ENCODE results near the gene VSIG10.

The VSIG10 gene

GRCh38 chr12:118017926-118018325 lies 85.9 kb downstream of the VSIG10 start:
- H3K27me3 Mint-ChIP-seq (ENCODE audit: low read depth, poor library complexity): peaks cover 8% of the 10 kb centered on the region
- TF ChIP-seq CTCF (IDR thresholded peaks at IDR 0.05): no peak
- peaks cover 73% of the 10 kb centered on the region for H3K4me1 Mint-ChIP-seq
- DNase-seq: no peak
- H3K9me3 Mint-ChIP-seq: no peaks in the 10 kb centered on the region
- no peak overlapping the region for H3K27ac Mint-ChIP-seq
- H3K36me3 Mint-ChIP-seq (ENCODE audit: low read depth): peaks cover 41% of the 10 kb centered on the region
- peak overlapping the region; percentile 94 for H3K4me3 Mint-ChIP-seq

GRCh38 chr12:118016424-118017264 lies 87.2 kb downstream of the VSIG10 start, which contains the start of gene RFC5:
RFC5 (plus strand) TSS chr12:118016703; CDS start chr12:118016828, 125 bp downstream.
- no peaks in the 10 kb centered on the region for H3K9me3 Mint-ChIP-seq
- TF ChIP-seq CTCF (IDR thresholded peaks at IDR 0.05): no peak
- peaks cover 8% of the 10 kb centered on the region for H3K27me3 Mint-ChIP-seq (ENCODE audit: low read depth, poor library complexity)
- H3K4me1 Mint-ChIP-seq: peaks cover 60% of the 10 kb centered on the region
- peak within 1 kb of the TSS; percentile 94 for H3K4me3 Mint-ChIP-seq
- H3K36me3 Mint-ChIP-seq (ENCODE audit: low read depth): peaks cover 28% of the 10 kb centered on the region
- H3K27ac Mint-ChIP-seq: peak within 1 kb of the TSS; percentile 6
- peak; percentile 99 for DNase-seq

- Mint-ChIP-seq H3K4me3 (peak overlapping the region; percentile 94), H3K27me3 (ENCODE audit: low read depth, poor library complexity) (peaks cover 8% of the 10 kb centered on the region), H3K27ac (no peak overlapping the region), H3K4me1 (peaks cover 53% of the 10 kb centered on the region), H3K36me3 (ENCODE audit: low read depth) (peaks cover 21% of the 10 kb centered on the region), H3K9me3 (no peaks in the 10 kb centered on the region)
- no peak for DNase-seq
- no peak for TF ChIP-seq CTCF (IDR thresholded peaks at IDR 0.05)
Measured at GRCh38 chr12:118015944-118016343, 87.9 kb downstream of the VSIG10 start.

GRCh38 chr12:118015306-118015705 lies 88.5 kb downstream of the VSIG10 start:
- H3K36me3 Mint-ChIP-seq (ENCODE audit: low read depth): peaks cover 15% of the 10 kb centered on the region
- no peak overlapping the region for H3K27ac Mint-ChIP-seq
- peak overlapping the region; percentile 18 for H3K4me3 Mint-ChIP-seq
- peaks cover 8% of the 10 kb centered on the region for H3K27me3 Mint-ChIP-seq (ENCODE audit: low read depth, poor library complexity)
- no peaks in the 10 kb centered on the region for H3K9me3 Mint-ChIP-seq
- TF ChIP-seq CTCF (IDR thresholded peaks at IDR 0.05): no peak
- DNase-seq: no peak
- H3K4me1 Mint-ChIP-seq: peaks cover 50% of the 10 kb centered on the region

All from nephron progenitor cell (in vitro differentiated cells).